HEK293T (cell line): ENCODE measurements around the gene KCNG3.

Experiments
- ARNT ChIP-seq: fragments of 450-650 bp; IDR thresholded peaks from 2 replicates; pipeline ENCODE4 v1.6.1; 2017; ENCODE audit warnings: mild to moderate bottlenecking
- BHLHE40 ChIP-seq: fragments of 450-650 bp; IDR thresholded peaks from 2 replicates; pipeline ENCODE4 v1.6.1; 2016; ENCODE audit warnings: mild to moderate bottlenecking, moderate library complexity, borderline replicate concordance
- ELF4 ChIP-seq: fragments of 450-650 bp; IDR thresholded peaks from 2 replicates; pipeline ENCODE4 v1.6.1; 2017; ENCODE audit warnings: antibody characterized with exemption
- FOXA1 ChIP-seq: fragments of 450-650 bp; IDR thresholded peaks from 2 replicates; pipeline ENCODE4 v1.6.1; 2016; ENCODE audit warnings: mild to moderate bottlenecking
- FOXK2 ChIP-seq: fragments of 450-650 bp; IDR thresholded peaks from 2 replicates; pipeline ENCODE4 v1.6.1; 2016; ENCODE audit warnings: mild to moderate bottlenecking
- FOXM1 ChIP-seq: fragments of 450-650 bp; IDR thresholded peaks from 2 replicates; pipeline ENCODE4 v1.6.1; 2017; ENCODE audit warnings: mild to moderate bottlenecking, borderline replicate concordance
- HDGF ChIP-seq: fragments of 450-650 bp; IDR thresholded peaks from 2 replicates; pipeline ENCODE4 v1.6.1; 2017; ENCODE audit warnings: antibody characterized with exemption, borderline replicate concordance
- L3MBTL2 ChIP-seq: fragments of 450-650 bp; conservative IDR thresholded peaks from 2 replicates; pipeline ENCODE4 v1.6.1; 2016; ENCODE audit warnings: mild to moderate bottlenecking
- NFRKB ChIP-seq: fragments of 450-650 bp; IDR thresholded peaks from 2 replicates; pipeline ENCODE4 v1.6.1; 2016; ENCODE audit warnings: mild to moderate bottlenecking, moderate library complexity
- SP1 ChIP-seq: fragments of 450-650 bp; IDR thresholded peaks from 2 replicates; pipeline ENCODE4 v1.6.1; 2017
- SUZ12 ChIP-seq: fragments of 450-650 bp; IDR thresholded peaks from 2 replicates; pipeline ENCODE4 v1.6.1; 2016; ENCODE audit warnings: mild to moderate bottlenecking
- TARDBP ChIP-seq: fragments of 450-650 bp; IDR thresholded peaks from 2 replicates; pipeline ENCODE4 v1.6.1; 2016
- ZNF384 ChIP-seq: fragments of 450-650 bp; IDR thresholded peaks from 2 replicates; pipeline ENCODE4 v1.6.1; 2016
- TF ChIP-seq, protein P1 (sequence below): fragments of 450-650 bp; IDR thresholded peaks from 2 replicates; pipeline ENCODE4 v1.6.1; 2016

DNA sequence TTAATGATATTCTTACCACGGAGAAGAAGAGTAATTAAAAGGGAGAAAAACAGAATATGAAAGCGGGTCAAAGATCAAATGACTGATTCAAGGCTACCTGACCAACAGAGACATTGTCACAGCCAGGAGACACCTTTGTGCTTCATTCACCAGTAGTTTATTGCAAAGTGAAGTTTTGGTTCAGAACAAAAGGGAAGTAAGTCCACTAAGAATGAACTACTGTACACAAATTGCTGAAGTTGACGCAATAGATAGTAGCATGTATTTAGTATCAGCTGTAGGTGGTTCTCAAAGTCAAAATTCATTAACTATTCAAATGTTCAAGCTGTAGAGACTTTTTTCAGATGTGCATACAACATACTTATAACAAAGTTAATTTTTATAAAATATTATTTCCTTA is 68.1 kb downstream of the KCNG3 start:
- no peak for TF ChIP-seq BHLHE40
- TF ChIP-seq SP1: no peak
- no peak for TF ChIP-seq ZNF384
- TF ChIP-seq FOXM1: no peak
- TF ChIP-seq ELF4: no peak
- no peak for TF ChIP-seq TARDBP
- TF ChIP-seq SUZ12: no peak
- TF ChIP-seq ARNT: no peak
- TF ChIP-seq FOXA1: no peak
- TF ChIP-seq, protein P1, sequence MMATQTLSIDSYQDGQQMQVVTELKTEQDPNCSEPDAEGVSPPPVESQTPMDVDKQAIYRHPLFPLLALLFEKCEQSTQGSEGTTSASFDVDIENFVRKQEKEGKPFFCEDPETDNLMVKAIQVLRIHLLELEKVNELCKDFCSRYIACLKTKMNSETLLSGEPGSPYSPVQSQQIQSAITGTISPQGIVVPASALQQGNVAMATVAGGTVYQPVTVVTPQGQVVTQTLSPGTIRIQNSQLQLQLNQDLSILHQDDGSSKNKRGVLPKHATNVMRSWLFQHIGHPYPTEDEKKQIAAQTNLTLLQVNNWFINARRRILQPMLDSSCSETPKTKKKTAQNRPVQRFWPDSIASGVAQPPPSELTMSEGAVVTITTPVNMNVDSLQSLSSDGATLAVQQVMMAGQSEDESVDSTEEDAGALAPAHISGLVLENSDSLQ: no peak
- TF ChIP-seq FOXK2: no peak
- TF ChIP-seq L3MBTL2: no peak
- no peak for TF ChIP-seq HDGF
- no peak for TF ChIP-seq NFRKB
